Stimulated activated CD8-positive, alpha-beta memory T cell treated with anti-CD3 and anti-CD28 coated beads, Interleukin-15, amount 100 ng/mL, for 48 hours (primary cell): Measurements from ENCODE around the gene TFAP2A.

Experiments used
- DNase-seq, 2 donors: peaks; one replicate each; pipeline ENCODE4 v3.0.0-alpha.2; 2020; ENCODE audit warnings: low read depth in 2 of 2

The TFAP2A gene

DNA sequence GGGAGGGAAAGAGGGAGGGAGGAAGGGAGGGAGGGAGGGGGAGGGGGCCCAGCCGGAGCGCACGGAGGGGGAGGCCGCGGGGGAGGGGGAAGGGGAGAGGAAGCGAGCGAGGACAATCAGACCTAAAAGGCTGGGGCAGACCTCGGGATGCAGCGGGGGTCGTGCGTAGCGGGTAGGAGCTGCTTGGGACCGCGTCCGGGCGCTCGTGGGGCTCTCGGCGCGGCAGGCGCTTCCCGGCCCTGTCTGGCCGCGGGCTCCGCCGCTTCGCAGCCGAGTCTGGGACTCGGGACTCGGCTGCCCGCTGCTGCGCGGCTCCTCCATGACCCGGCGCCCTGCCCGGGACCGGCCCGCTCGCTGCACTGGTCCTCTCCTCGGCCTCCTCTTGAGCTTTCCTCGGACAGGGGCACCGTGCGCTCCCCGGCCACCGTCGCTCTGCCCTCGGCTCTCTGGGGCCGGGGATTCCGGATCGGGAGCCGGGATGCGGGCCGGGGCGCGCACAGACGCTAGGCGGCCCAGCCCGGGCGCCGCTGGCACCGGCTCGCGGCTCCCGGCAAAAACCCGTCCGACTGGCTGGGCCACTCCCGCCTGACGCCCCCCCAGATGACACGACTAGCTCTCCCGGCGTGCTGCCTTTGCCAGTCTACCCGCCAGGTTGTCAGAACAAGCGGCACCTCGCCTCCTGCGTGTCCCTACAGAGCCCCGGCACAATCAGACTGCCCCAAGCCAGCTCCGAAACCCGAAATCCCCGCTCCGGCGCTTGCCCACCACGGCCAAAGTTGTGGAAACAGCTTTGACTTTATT, 2.2 kb downstream of the TFAP2A start:
- no peak for DNase-seq

DNA sequence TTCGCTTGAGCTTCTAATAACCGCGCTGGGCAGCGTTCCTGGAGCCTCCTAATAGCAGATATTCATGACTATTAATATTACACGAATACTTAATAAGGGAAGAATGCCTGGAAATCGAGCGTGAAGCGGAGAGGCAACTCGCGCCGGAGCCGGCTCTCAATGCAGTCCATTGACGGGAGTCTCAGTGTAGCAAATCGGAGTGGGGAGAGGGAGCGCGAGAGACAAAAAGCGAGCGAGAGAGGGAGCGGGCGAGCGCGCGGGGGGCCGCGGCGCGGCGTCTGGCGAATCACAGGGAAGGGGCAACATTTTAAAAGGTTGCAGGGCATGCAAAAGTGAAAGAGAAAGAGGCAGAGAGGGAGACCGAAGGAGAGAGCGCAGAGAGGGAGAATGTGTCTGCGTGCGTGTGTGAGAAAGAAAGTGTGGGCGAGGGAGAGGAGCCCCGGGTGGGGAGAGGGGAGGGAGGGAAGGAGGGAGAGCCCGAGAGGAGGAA, 2.9 kb downstream of the TFAP2A start:
- no peak for DNase-seq

DNA sequence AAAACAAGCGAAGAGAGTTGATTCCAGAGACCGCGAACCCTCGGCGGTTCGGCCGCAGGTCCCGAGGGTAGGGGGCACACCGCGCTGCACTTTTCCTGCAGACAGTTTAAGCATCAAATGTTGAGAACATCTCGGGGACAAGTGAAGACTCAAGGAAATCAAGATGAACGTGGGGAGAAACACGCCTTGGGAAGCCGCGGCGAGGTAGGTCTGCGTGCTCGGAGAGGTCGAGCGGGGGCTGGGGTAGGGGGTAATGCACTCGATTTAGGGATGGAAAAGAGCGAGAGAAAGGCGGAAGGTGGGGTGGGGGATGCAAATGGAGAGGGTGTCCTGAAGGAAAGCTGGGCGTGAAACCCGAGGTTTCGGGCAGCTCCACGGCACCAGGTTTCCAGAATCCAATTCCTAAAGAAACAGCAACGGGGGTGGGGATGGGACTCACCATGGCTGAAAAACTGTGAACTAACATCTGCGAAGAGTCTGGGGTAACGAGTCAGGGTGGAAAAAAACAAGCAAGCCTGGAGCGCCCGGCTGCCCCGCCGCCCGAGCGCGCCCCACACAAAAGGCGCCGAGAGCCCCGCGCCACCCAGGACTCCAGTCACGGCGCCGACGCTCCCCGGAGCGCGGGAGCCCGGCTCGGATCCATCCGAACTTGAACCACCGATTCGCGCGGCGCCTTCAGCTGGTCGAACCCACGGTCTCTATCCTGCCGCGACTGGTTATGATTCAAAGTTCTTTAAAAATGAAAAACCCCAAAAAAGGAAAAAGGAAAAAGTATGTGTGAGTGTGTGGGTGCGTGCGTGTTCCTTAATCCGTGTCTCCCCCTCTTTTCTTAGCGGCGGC, 3.5 kb downstream of the TFAP2A start:
- no peak for DNase-seq

- DNase-seq = no peak
Measured at GRCh38 chr6:10410207-10411050, 4.4 kb downstream of the TFAP2A start.

DNA sequence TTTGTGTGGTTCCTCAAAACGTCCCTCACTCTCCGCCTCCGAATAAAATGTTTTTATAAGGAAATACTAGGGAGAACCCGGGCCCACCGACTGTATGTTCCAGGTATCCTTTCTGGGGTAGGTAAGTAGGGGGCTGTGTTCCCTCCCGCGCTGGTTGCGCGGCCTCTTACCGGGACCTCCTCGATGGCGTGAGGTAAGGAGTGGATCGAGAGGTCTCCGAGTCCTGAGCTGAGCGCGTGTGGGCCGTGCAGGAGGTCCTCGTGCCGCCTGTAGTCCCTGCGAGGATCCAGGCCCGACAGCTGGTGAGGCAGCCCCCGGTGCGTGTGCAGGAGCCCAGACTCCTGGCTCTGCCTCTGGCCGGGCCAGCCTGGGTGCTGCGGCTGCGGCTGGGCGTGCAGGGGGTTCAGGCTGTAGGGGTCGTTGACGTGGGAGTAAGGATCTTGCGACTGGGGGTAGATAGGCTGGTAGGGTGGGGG, 5.1 kb downstream of the TFAP2A start:
- DNase-seq = no peak

- no peak for DNase-seq
Measured at GRCh38 chr6:10409233-10409721, 5.6 kb downstream of the TFAP2A start.

DNA sequence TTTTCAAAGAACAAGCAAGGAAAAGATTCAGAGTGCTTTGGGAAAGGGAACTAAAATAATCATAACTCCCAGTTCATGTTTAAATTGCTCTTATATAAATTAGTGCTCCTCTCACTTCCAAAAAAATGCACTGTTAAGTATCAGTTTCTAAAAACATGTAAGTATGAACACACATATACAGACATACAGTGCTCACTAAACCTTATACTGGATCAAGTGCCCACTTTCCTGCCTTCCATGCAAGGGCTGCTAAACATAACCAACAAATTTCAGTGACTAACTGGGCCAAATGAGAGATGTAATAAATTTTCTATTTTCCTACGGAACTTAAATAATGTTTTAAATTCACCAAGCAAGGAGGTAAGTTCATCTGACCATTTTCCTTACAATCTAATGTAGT, 6.4 kb downstream of the TFAP2A start:
- no peak for DNase-seq

GRCh38 chr6:10407674-10408054, 7.2 kb downstream of the TFAP2A start:
- no peak for DNase-seq

DNA sequence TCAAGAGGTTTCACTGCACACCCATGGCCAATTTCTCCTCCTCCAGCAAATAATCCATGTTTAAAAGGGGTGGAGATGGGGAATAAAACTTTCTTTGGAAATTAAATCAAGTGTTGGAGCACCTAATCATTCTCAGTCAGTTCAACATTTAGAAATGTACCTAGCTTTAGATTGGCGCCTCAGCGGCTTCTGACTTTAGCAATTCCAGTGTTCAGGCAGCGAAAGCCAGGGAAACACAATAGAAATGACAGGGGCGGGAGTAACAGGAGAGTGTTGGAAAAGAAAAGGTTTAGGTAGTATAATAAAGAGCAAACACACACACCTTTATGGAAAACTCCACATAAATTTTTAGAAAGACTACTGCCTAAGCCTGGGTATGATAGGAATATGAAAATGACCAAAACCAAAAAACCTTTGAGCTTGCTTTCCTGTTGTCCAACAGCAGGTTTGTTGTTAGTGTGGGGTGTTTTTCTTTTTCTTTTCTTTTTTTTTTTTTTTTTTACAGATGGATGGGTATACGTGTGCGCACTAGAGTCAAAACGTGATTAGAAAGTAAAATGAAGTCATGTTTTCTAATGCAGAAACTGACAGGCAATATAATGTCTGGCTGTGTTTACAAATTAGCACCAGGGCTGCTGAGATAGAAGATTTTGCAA, 7.7 kb downstream of the TFAP2A start:
- DNase-seq = no peak

DNA sequence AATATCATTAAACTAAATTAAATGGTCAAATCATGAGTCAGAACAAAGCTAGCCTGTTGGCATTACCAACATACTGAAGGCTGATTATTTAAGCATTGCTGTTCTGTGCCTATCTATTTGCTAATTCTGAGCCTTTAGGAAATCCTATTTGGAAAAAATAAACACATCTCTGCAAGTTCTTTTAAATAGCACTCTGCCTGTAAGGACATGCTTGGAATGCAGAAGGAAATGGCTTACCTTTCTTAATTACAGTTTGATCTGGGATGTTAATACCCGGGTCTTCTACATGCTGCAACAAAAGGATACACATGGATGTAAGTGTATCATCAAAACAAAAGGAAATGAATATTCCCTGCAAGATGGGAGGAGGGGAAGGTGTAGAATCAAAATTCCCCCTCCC, 8.3 kb downstream of the TFAP2A start:
- DNase-seq = no peak

DNA sequence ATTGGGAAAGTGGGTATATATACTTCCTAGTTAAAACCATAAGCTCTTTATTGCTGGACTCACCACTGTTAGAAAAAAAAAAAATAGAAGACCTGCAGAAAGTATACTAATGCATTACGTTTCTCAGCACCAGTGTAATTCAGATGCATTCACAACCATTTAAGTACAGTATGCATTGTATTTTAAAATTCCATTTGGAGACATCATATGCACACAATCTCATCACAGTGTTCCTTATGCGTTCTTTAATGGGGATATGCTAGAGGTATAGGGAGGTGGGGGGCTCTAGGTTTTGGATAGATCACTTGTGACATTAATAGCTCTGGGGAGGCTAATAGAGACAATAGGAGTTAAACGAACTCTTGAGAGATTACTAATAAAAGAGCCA, 9.4 kb downstream of the TFAP2A start:
- DNase-seq = no peak

DNA sequence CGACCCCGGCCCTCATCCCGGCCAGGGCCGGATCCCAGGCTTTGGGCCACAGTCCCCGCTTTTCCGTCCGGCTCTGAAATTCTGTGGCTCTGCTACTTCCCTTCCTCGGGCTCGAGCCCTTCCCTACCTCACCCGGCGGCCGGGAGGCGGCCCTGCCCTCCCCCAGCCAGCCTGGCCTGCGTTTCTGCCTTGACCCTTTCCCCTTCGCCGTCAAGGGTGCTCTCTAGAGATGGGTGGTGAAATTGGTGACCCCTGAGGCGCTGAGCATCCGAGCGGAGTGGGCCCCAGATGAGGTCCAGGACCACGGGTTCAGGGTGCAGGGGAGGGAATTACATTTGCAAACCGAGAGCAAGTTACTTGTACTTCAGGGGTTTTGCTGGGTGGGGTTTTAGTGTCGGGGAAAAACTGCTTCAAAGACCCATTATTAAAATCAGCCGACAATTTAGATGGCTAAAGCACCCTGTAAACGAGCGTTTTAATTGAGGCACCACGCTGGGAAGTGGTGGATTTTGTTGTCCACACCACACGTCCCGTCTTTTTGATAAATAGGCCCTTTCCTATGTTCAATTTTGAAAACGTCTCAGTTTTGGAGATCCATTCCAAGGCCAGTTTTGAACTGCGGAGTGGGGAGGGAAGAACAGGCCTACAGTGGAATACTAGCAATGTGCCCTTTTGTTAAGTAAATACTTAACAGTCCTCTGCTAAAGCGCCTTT, 9.9 kb downstream of the TFAP2A start:
- DNase-seq = no peak

DNA sequence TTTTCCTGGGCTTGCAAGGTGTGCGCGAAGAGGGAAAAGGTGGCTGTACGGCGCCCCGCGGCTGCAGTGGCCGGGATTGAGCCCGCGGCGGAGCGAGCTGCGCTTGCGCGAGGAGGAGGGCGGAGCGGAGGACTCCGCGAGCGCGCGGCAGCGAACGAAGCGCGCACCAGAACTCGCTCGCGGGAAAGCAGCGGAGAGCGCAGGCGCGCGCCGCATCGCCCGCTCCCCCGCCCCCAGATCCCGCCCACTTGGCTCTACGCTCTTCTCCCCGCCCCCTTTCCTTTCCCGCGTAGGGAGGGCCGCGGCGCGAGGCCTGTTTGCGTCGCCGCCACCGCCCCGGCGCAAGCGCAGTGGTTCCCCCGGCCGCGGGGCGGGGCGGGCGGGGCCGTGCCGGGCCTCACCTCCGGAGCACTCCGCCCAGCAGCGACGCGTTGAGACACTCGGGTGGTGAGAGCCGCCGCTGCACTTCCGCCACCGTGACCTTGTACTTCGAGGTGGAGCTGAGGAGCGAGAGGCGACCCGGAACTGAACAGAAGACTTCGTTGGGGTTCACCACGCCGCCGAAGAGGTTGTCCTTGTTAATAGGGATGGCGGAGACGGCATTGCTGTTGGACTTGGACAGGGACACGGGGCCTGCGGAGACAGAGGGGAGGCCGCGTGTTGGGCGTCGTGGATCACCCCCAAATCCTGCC, 10.6 kb downstream of the TFAP2A start:
- peak; percentile 77 to 87 for DNase-seq

DNA sequence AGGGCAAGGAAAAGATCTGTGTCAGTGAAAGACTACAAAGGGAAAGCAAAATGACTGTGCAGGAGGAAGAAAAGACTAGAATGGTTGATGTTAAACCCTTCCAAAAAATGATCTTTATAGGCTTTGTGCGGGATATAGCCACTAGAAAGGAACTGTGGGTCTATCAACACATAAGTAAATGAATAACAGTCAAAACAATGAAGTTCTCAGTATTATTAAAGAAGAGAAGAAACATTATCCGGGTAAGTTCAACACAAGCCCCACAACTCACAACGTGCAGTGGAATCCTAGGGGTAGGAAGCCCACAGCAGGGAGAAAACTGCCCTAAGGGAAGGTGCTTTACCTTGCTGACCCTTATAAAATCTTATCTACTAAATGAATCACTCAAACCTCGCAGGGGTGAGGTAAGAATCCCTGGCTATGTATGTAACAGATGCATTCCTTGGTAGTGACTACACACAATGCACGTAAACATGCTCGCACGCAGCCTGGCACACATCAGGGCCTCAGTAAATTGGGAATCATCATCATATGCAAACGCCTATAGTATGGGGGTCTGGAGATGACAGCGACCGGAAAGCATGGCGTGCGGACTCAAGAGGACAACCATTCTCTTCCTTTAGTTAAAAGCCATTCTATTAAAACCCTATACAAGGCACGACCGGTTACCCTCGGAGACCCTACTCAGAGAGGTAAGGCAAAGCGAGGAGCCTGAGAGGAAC, 11.3 kb downstream of the TFAP2A start:
- DNase-seq = no peak

DNA sequence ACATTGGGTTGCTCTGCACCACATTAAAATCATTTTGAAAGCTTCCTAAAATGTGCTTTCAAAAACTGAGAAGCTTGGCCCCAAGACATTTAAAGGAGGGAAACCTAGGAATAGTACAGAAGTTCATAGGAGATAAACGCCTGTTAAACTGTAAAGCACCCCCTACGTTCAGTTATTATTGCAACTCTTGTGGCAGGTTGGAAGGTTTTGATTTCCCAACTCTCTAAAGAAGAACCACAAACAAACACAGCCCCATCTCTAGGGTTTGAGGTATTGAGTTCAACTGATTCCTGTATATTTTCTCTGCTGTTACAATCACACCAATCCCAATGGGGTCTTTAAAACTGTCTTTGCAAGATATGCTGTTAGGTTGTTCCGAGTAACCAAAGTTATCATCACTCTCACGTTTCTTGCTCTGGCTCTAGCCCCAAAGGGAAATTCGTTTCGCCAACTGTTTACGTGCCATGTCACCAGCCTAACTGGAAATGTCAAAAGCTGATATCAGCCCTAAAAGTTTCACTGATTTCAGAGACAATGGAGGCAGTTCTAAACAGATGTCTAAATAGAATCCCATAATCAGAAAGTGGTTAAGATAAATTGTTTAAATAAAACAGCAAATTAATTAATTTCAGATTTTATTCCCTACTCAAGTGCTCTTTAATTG, 12.1 kb downstream of the TFAP2A start:
- no peak for DNase-seq

- no peak for DNase-seq
Measured at GRCh38 chr6:10401632-10402223, 13.1 kb downstream of the TFAP2A start.

DNA sequence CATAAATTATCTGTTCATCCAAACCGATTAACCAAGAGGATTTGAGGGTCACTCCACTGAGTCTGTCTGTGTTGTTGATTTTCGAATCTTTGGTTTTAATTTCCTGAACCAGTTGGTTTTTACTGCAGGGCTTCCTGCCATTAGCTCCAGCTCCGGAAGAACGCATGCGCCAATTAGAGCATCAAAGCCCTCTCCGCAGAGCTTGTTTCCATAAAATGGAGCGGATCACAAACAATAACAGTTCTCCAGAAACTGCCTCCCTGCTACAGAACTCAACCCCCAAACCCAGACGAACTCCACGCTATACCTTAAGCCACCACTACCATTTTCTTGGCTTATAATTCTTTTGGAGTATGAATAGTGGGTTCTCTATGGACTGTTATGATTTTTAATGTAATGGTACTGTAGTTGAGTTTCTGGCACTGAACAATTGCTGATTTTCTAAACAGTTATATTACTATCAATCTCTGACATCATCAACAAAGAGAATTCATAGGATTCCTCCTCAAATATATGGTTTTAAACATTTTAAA, 13.8 kb downstream of the TFAP2A start:
- DNase-seq = no peak

DNA sequence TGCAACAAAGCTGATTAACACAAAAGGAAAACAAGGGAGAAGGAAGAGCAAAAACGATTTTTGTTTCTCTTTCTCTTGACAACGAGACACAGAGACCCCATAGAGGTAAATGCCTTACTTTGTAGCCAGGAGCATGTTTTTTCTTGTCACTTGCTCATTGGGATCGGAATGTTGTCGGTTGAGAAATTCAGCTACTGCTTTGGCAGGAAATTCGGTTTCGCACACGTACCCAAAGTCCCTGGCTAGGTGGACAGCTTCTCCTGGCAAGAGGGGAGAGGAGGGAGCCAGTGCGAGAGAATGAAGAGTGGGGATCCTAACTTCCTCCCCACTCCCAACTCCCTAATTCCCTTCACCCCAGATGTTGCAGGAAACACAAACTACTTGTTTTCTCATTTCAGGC, 14.5 kb downstream of the TFAP2A start:
- no peak for DNase-seq
